Endothelial cell of umbilical vein (primary cell): ENCODE results near the gene EXOSC5. TPM values are rescaled to one million over a fixed set of nuclear protein-coding genes. Genes with fewer than 3 reads are reported as not detected.

Experiments used
- BruUV-seq: library from RNA; stranded (reverse); fragments of 400-500 nt; replicated peaks from 2 replicates; lab custom pipeline; 2021; lab: Mats Ljungman, UMichigan
- CTCF ChIA-PET: fragments of 300-600, 350-600 bp; sonication (Branson Sonifier 250); formaldehyde crosslinking; loops from one replicate; lab custom pipeline; 2021; ENCODE audit warnings: antibody characterized with exemption, inconsistent platforms; lab: Charles Lee
- POLR2A ChIA-PET: fragments of 300-600, 350-600 bp; sonication (Branson Sonifier 250); formaldehyde crosslinking; loops from one replicate; lab custom pipeline; 2021; ENCODE audit warnings: antibody characterized with exemption, inconsistent platforms; lab: Charles Lee
- DNase-seq: peaks from one replicate; pipeline ENCODE4 v3.0.0-alpha.2; 2011; ENCODE audit warnings: low read depth, low spot score
- FAIRE-seq: peaks from 2 replicates; lab custom pipeline; 2011; peaks lifted over from hg19 to GRCh38; lab: Jason Lieb, UNC
- H2AFZ ChIP-seq: 2 replicates; pipeline ENCODE4 v1.6.0; 2012; ENCODE audit warnings: low read depth, low read length, control low read depth, inconsistent platforms
- H3K27ac ChIP-seq: 2 replicates; pipeline ENCODE4 v1.5.1; 2011; ENCODE audit warnings: low read depth, mild to moderate bottlenecking, control low read depth, low read length, moderate library complexity; ENCODE audit not compliant: insufficient read depth
- H3K27me3 ChIP-seq, 2 experiments: 2 replicates each; pipeline versions ENCODE4 v1.6.0 to v1.6.1; 2011; ENCODE audit warnings: low read length in 2 of 2, mixed read lengths in 1 of 2; ENCODE audit not compliant: control insufficient read depth in 2 of 2, insufficient read depth in 2 of 2
- H3K36me3 ChIP-seq, 2 experiments: 2 replicates in 1 of 2; 3 replicates in 1 of 2; pipeline ENCODE4 v1.5.1; 2011; ENCODE audit warnings: low read length in 2 of 2, mild to moderate bottlenecking in 1 of 2, moderate library complexity in 1 of 2; ENCODE audit not compliant: control insufficient read depth in 2 of 2, insufficient read depth in 2 of 2; ENCODE audit errors: extremely low read depth in 1 of 2
- H3K4me1 ChIP-seq: 3 replicates; pipeline ENCODE4 v1.5.1; 2011; ENCODE audit warnings: mild to moderate bottlenecking, low read length; ENCODE audit not compliant: control insufficient read depth, insufficient read depth; ENCODE audit errors: extremely low read depth
- H3K4me2 ChIP-seq: 2 replicates; pipeline ENCODE4 v1.6.1; 2011; ENCODE audit warnings: low read length, control low read depth, mixed read lengths; ENCODE audit not compliant: insufficient read depth
- H3K4me3 ChIP-seq, 3 experiments: fragments of 200-600 bp in 1 of 3; sonication (generic), shearing (Covaris generic) in 1 of 3; replicated peaks in 1 of 3; 2 replicates each; pipeline ENCODE4 v1.5.1; 2011 to 2016; ENCODE audit warnings: control low read depth in 3 of 3, low read length in 3 of 3, mild to moderate bottlenecking in 2 of 3, inconsistent platforms in 1 of 3, low read depth in 1 of 3, moderate library complexity in 1 of 3; ENCODE audit not compliant: insufficient read depth in 1 of 3
- H3K79me2 ChIP-seq: 2 replicates; pipeline ENCODE4 v1.6.0; 2012; ENCODE audit warnings: low read length, inconsistent platforms; ENCODE audit not compliant: control insufficient read depth, insufficient read depth
- H3K9ac ChIP-seq: replicated peaks from 2 replicates; pipeline ENCODE3; 2011; ENCODE audit warnings: low read length, control low read depth; ENCODE audit not compliant: insufficient read depth; ENCODE audit errors: extremely low read depth
- H3K9me1 ChIP-seq: replicated peaks from 3 replicates; pipeline ENCODE4 v1.6.0; 2011; ENCODE audit warnings: mild to moderate bottlenecking, low read length; ENCODE audit not compliant: control insufficient read depth, insufficient read depth; ENCODE audit errors: extremely low read depth
- H3K9me3 ChIP-seq: replicated peaks from 2 replicates; pipeline ENCODE4 v1.5.1; 2012; ENCODE audit warnings: low read length, inconsistent platforms; ENCODE audit not compliant: control insufficient read depth, insufficient read depth
- H4K20me1 ChIP-seq: replicated peaks from 2 replicates; pipeline ENCODE3; 2011; ENCODE audit warnings: mild to moderate bottlenecking, low read length; ENCODE audit not compliant: control insufficient read depth, insufficient read depth; ENCODE audit errors: extremely low read depth
- EZH2 ChIP-seq: IDR thresholded peaks from 2 replicates; pipeline ENCODE4 v1.6.1; 2012; ENCODE audit warnings: borderline replicate concordance, low read depth, mild to moderate bottlenecking, moderate library complexity, low read length, inconsistent platforms; ENCODE audit not compliant: severe bottlenecking
- JUN ChIP-seq: IDR thresholded peaks from 2 replicates; pipeline ENCODE4 v1.6.1; 2011; ENCODE audit warnings: borderline replicate concordance, low read depth; ENCODE audit not compliant: insufficient read length, insufficient read depth
- MYC ChIP-seq: IDR thresholded peaks from one replicate; pipeline ENCODE4 v1.6.1; 2011; ENCODE audit warnings: mild to moderate bottlenecking, low read depth, low read length
- POLR2A ChIP-seq: IDR thresholded peaks from 2 replicates; pipeline ENCODE4 v1.6.1; 2012; ENCODE audit warnings: low read depth, mild to moderate bottlenecking, control low read depth, low read length
- POLR2AphosphoS5 ChIP-seq: IDR thresholded peaks from 2 replicates; pipeline ENCODE4 v1.6.1; 2012; ENCODE audit warnings: low read depth, mild to moderate bottlenecking, control low read depth, low read length, moderate library complexity; ENCODE audit not compliant: insufficient read depth
- dilution Hi-C: fragments of 300-500 bp; cut with MboI; formaldehyde crosslinking; loops from one replicate; pipeline ENCODE4 v1.15.0; 2019; ENCODE audit warnings: low sequenced_read_pairs; ENCODE audit not compliant: extremely low pct_ligation_motif_present
- intact Hi-C: fragments of 100-400 bp; cut with micrococcal nuclease; formaldehyde crosslinking; loops from one replicate; pipeline ENCODE4 v1.10.0; 2022
- polyA plus RNA-seq, 4 experiments: library from polyadenylated mRNA; depleted of rRNA in 3 of 4; stranded (reverse) in 3 of 4; unstranded in 1 of 4; fragments of >200 nt; gene quantifications; 2 replicates each; pipeline versions ENCODE4 v1.2.1 to v1.2.3, GENCODE V29; 2011 to 2012; ENCODE audit warnings: missing spikeins in 1 of 4
- total RNA-seq: library from RNA; stranded (reverse); gene quantifications from 2 replicates; pipeline ENCODE4 v1.2.3, GENCODE V29; 2021
- TF ChIP-seq, protein P1 (sequence below), 2 donors: IDR thresholded peaks; 1 replicate in 1 of 2; 2 replicates in 1 of 2; pipeline ENCODE4 v1.5.1; 2011; ENCODE audit warnings: low read length in 2 of 2, mild to moderate bottlenecking in 2 of 2, moderate library complexity in 2 of 2, control low read depth in 1 of 2, inconsistent platforms in 1 of 2, low read depth in 1 of 2; ENCODE audit not compliant: insufficient read depth in 1 of 2; ENCODE audit errors: extremely low read depth in 1 of 2

The EXOSC5 gene
- total and polyA plus RNA-seq, 2 donors (not counting 3 experiments of a cell fraction or from before 2014, with no cell fraction given), result 14.0 to 20.9 TPM

GRCh38 chr19:41353466-41354342 is 43.5 kb downstream of the EXOSC5 start, which contains the start of gene TGFB1:
TGFB1 (minus strand) TSS chr19:41353922; CDS start chr19:41353044, 878 bp downstream.
- H3K9me1 ChIP-seq, result no peaks in the 10 kb centered on the region
- H3K27ac ChIP-seq, result peak within 1 kb of the TSS; percentile 70
- H3K9me3 ChIP-seq, result no peaks in the 10 kb centered on the region
- peaks cover 12% of the 10 kb centered on the region for H3K4me1 ChIP-seq
- H3K36me3 ChIP-seq, result no peaks in the 10 kb centered on the region
- peak within 1 kb of the TSS; percentile 75 to 99 (median 90) for H3K4me3 ChIP-seq
- CTCF ChIA-PET, result interaction anchor here (0.6 to 3.8 kb wide), 19 partner anchors 11 to 149 kb away, joined by 3 to 65 read pairs (median 8); partner anchors contain the start of genes B9D2 and DMAC2
- dilution Hi-C loops, result no loop called here
- H3K4me2 ChIP-seq, result peak within 1 kb of the TSS; percentile 73
- no peak within 1 kb of the TSS for H2AFZ ChIP-seq
- H3K79me2 ChIP-seq, result peaks cover 47% of the 10 kb centered on the region
- TSS peak; percentile 82 for BruUV-seq
- FAIRE-seq (peak; percentile 67), DNase-seq (peak; percentile 81)
- intact Hi-C loops, result loop anchor here (1.0 to 5.0 kb wide), 6 partner anchors 44 to 194 kb away; partner anchors contain the start of genes B3GNT8, BCKDHA, EXOSC5 and HNRNPUL1
- no peaks in the 10 kb centered on the region for H4K20me1 ChIP-seq
- no peaks in the 10 kb centered on the region for H3K27me3 ChIP-seq
- H3K9ac ChIP-seq, result peak within 1 kb of the TSS; percentile 83
- no peak for TF ChIP-seq MYC
- TF ChIP-seq, protein P1, sequence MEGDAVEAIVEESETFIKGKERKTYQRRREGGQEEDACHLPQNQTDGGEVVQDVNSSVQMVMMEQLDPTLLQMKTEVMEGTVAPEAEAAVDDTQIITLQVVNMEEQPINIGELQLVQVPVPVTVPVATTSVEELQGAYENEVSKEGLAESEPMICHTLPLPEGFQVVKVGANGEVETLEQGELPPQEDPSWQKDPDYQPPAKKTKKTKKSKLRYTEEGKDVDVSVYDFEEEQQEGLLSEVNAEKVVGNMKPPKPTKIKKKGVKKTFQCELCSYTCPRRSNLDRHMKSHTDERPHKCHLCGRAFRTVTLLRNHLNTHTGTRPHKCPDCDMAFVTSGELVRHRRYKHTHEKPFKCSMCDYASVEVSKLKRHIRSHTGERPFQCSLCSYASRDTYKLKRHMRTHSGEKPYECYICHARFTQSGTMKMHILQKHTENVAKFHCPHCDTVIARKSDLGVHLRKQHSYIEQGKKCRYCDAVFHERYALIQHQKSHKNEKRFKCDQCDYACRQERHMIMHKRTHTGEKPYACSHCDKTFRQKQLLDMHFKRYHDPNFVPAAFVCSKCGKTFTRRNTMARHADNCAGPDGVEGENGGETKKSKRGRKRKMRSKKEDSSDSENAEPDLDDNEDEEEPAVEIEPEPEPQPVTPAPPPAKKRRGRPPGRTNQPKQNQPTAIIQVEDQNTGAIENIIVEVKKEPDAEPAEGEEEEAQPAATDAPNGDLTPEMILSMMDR (IDR thresholded peaks at IDR 0.05; ENCODE audit: extremely low read depth in 1 of 2, insufficient read depth in 1 of 2, low read depth in 1 of 2, low read length in 2 of 2), result peak; percentile 92 to 96
- TF ChIP-seq EZH2, result no peak
- no peak for TF ChIP-seq JUN
- peak; percentile 96 for TF ChIP-seq POLR2AphosphoS5
- TF ChIP-seq POLR2A, result peak; percentile 88
- POLR2A ChIA-PET, result interaction anchor here (1.5 to 2.0 kb wide), 2 partner anchors 10 to 32 kb away, joined by 4 to 8 read pairs; partner anchors contain the start of gene B9D2
